Bronchial epithelial cell (primary cell): ENCODE measurements around the gene CAPN5. TPM values are rescaled to one million over a fixed set of nuclear protein-coding genes. Genes with fewer than 3 reads are reported as not detected.

ENCODE experiments used
- DNase-seq: peaks from one replicate; pipeline ENCODE4 v3.0.0-alpha.2; 2010; ENCODE audit warnings: low read depth
- FAIRE-seq: peaks from 2 replicates; lab custom pipeline; 2011; peaks lifted over from hg19 to GRCh38; lab: Jason Lieb, UNC
- H3K27me3 ChIP-seq: 2 replicates; pipeline ENCODE4 v1.5.1; 2011; ENCODE audit warnings: low read length; ENCODE audit not compliant: control insufficient read depth, insufficient read depth
- H3K36me3 ChIP-seq: 2 replicates; pipeline ENCODE4 v1.5.1; 2011; ENCODE audit warnings: low read length; ENCODE audit not compliant: control insufficient read depth, insufficient read depth
- H3K4me3 ChIP-seq: 2 replicates; pipeline ENCODE4 v1.5.1; 2011; ENCODE audit warnings: mild to moderate bottlenecking, low read depth, low read length, control low read depth
- total RNA-seq: library from RNA; depleted of rRNA; stranded (reverse); fragments of >200 nt; gene quantifications from 2 replicates; pipeline ENCODE4 v1.2.1, GENCODE V29; 2014
- TF ChIP-seq, protein P1 (sequence below): IDR thresholded peaks from 2 replicates; pipeline ENCODE4 v1.5.1; 2011; ENCODE audit warnings: mild to moderate bottlenecking, moderate library complexity, low read length, control low read depth, inconsistent platforms; ENCODE audit not compliant: insufficient read depth, severe bottlenecking

Gene CAPN5
- total RNA-seq, 1 donor from 2014 or later = 3.2 TPM

- no peaks in the 10 kb centered on the region for H3K27me3 ChIP-seq
- H3K4me3 ChIP-seq = no peak overlapping the region
- TF ChIP-seq, protein P1, sequence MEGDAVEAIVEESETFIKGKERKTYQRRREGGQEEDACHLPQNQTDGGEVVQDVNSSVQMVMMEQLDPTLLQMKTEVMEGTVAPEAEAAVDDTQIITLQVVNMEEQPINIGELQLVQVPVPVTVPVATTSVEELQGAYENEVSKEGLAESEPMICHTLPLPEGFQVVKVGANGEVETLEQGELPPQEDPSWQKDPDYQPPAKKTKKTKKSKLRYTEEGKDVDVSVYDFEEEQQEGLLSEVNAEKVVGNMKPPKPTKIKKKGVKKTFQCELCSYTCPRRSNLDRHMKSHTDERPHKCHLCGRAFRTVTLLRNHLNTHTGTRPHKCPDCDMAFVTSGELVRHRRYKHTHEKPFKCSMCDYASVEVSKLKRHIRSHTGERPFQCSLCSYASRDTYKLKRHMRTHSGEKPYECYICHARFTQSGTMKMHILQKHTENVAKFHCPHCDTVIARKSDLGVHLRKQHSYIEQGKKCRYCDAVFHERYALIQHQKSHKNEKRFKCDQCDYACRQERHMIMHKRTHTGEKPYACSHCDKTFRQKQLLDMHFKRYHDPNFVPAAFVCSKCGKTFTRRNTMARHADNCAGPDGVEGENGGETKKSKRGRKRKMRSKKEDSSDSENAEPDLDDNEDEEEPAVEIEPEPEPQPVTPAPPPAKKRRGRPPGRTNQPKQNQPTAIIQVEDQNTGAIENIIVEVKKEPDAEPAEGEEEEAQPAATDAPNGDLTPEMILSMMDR = no peak
- H3K36me3 ChIP-seq = no peaks in the 10 kb centered on the region
- DNase-seq (no peak), FAIRE-seq (no peak)
These were observed 46.0 kb downstream of the CAPN5 start for GRCh38 chr11:77112641-77113381.

DNA sequence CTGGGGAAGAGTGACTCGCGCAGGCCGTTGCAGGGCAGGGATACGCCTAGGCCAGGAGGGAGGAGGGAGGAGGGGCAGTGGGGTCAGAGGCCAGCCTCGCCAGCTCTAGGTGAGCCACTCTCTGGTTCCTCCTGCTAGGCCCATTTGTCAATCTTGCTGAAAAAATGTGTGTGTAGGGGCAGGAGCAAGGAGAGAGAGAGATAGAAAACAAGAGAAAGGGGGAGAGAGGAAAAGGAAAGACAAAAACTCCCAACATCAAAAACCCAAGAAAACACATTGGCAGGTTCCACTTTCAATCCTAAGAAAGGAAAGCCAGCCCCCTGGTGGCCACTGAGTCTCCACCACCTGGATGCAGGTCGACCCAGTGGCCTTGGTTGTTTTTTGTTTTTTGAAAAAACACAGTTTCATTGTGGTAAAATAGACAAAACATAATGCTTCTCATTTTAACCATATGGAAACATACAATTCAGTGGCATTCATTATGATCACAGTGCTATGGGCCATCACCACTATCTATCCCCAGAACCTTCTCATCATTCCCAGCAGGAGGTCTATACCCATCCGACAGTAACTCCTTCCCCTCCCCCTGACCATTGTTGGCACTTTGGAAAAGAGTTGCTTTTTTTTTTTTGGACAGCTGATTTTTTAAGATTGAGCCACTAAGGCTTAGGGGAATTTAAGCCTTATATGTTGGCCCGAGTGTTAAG is 46.8 kb downstream of the CAPN5 start:
- FAIRE-seq = no peak
- TF ChIP-seq, protein P1 = peak; percentile 68
- Histone ChIP-seq H3K4me3 (no peak overlapping the region), H3K36me3 (no peaks in the 10 kb centered on the region), H3K27me3 (no peaks in the 10 kb centered on the region)
- DNase-seq = peak; percentile 13

- no peaks in the 10 kb centered on the region for H3K27me3 ChIP-seq
- FAIRE-seq (no peak), DNase-seq (no peak)
- no peak overlapping the region for H3K4me3 ChIP-seq
- no peaks in the 10 kb centered on the region for H3K36me3 ChIP-seq
- TF ChIP-seq, protein P1 = no peak
These were observed 47.3 kb downstream of the CAPN5 start for GRCh38 chr11:77114089-77114463.

GRCh38 chr11:77115181-77115611 is 48.4 kb downstream of the CAPN5 start:
- H3K4me3 ChIP-seq = no peak overlapping the region
- DNase-seq = no peak
- TF ChIP-seq, protein P1 = peak; percentile 17
- no peak for FAIRE-seq
- H3K27me3 ChIP-seq = no peaks in the 10 kb centered on the region
- H3K36me3 ChIP-seq = no peaks in the 10 kb centered on the region

GRCh38 chr11:77115956-77116355 is 49.2 kb downstream of the CAPN5 start:
- H3K27me3 ChIP-seq = no peaks in the 10 kb centered on the region
- H3K4me3 ChIP-seq = no peak overlapping the region
- no peaks in the 10 kb centered on the region for H3K36me3 ChIP-seq
- FAIRE-seq = no peak
- TF ChIP-seq, protein P1 = no peak
- no peak for DNase-seq
